Effector memory CD8-positive, alpha-beta T cell (primary cell): ENCODE results near the gene AQP3.

Source experiments
- ATAC-seq: fragments of 150-1000 bp; cut with Tn5 transposase; replicated peaks from 2 replicates; pipeline ENCODE4 v1.10.0; 2021; ENCODE audit warnings: mild to moderate bottlenecking, moderate library complexity
- DNase-seq, 3 experiments: peaks; one replicate each; pipeline ENCODE4 v3.0.0; 2021
- H3K27ac Mint-ChIP-seq, 2 donors: one replicate each; pipeline ENCODE4 v1.8.0; 2022; ENCODE audit warnings: mild to moderate bottlenecking in 2 of 2, mixed read lengths in 2 of 2, moderate library complexity in 2 of 2
- H3K27me3 Mint-ChIP-seq, 2 donors: one replicate each; pipeline ENCODE4 v1.8.0; 2022; ENCODE audit warnings: mixed read lengths in 2 of 2
- H3K36me3 Mint-ChIP-seq: one replicate; pipeline ENCODE4 v1.8.0; 2022; ENCODE audit warnings: mild to moderate bottlenecking, moderate library complexity, mixed read lengths; ENCODE audit not compliant: insufficient read depth
- H3K4me1 Mint-ChIP-seq, 2 donors: one replicate each; pipeline ENCODE4 v1.8.0; 2022; ENCODE audit warnings: low read depth in 2 of 2, mixed read lengths in 2 of 2
- H3K4me3 Mint-ChIP-seq, 2 donors: one replicate each; pipeline ENCODE4 v1.8.0; 2022; ENCODE audit warnings: mild to moderate bottlenecking in 2 of 2, mixed read lengths in 2 of 2, moderate library complexity in 2 of 2
- H3K9me3 Mint-ChIP-seq, 2 donors: one replicate each; pipeline ENCODE4 v1.8.0; 2022; ENCODE audit warnings: mixed read lengths in 2 of 2

The AQP3 gene

GRCh38 chr9:33469891-33470290, 22.5 kb upstream of the AQP3 start:
- Mint-ChIP-seq H3K36me3 (peaks cover 48% of the 10 kb centered on the region), H3K4me3 (no peak overlapping the region), H3K9me3 (no peaks in the 10 kb centered on the region), H3K27ac (no peak overlapping the region), H3K27me3 (no peaks in the 10 kb centered on the region), H3K4me1 (peaks cover 15 to 17% of the 10 kb centered on the region in 2 donors)
- ATAC-seq, result no peak
- DNase-seq, result no peak

- DNase-seq, result no peak
Measured at GRCh38 chr9:33468797-33469621, 21.6 kb upstream of the AQP3 start.

GRCh38 chr9:33468215-33468730, 20.9 kb upstream of the AQP3 start:
- ATAC-seq (no peak), DNase-seq (no peak)
- no peaks in the 10 kb centered on the region for H3K9me3 Mint-ChIP-seq
- H3K4me1 Mint-ChIP-seq, result peaks cover 8 to 12% of the 10 kb centered on the region in 2 donors
- H3K27ac Mint-ChIP-seq, result no peak overlapping the region
- H3K36me3 Mint-ChIP-seq, result peaks cover 50% of the 10 kb centered on the region
- no peak overlapping the region for H3K4me3 Mint-ChIP-seq
- no peaks in the 10 kb centered on the region for H3K27me3 Mint-ChIP-seq

More at GRCh38 chr9:33468797-33469621, 21.6 kb upstream of the AQP3 start:
- H3K36me3 Mint-ChIP-seq, result peaks cover 56% of the 10 kb centered on the region
- H3K4me3 Mint-ChIP-seq, result no peak overlapping the region
- no peaks in the 10 kb centered on the region for H3K9me3 Mint-ChIP-seq
- no peak for ATAC-seq
- H3K27me3 Mint-ChIP-seq, result no peaks in the 10 kb centered on the region
- peaks cover 14 to 17% of the 10 kb centered on the region in 2 donors for H3K4me1 Mint-ChIP-seq
- peak overlapping the region in 1 of 2 donors; percentile 65 for H3K27ac Mint-ChIP-seq

GRCh38 chr9:33467526-33467925, 20.1 kb upstream of the AQP3 start:
- Mint-ChIP-seq H3K4me1 (peaks cover 6 to 9% of the 10 kb centered on the region in 2 donors), H3K9me3 (no peaks in the 10 kb centered on the region), H3K27me3 (no peaks in the 10 kb centered on the region), H3K4me3 (no peak overlapping the region), H3K27ac (no peak overlapping the region), H3K36me3 (peaks cover 52% of the 10 kb centered on the region)
- no peak for ATAC-seq
- no peak for DNase-seq

GRCh38 chr9:33466565-33467495, 19.4 kb upstream of the AQP3 start:
- peaks cover 57% of the 10 kb centered on the region for H3K36me3 Mint-ChIP-seq

GRCh38 chr9:33465596-33466564, 18.5 kb upstream of the AQP3 start:
- H3K4me3 Mint-ChIP-seq, result no peak overlapping the region
- H3K4me1 Mint-ChIP-seq, result peaks cover 0 to 4% of the 10 kb centered on the region in 2 donors
- ATAC-seq, result no peak
- DNase-seq, result no peak
- no peaks in the 10 kb centered on the region for H3K27me3 Mint-ChIP-seq
- peak overlapping the region in 1 of 2 donors; percentile 51 for H3K27ac Mint-ChIP-seq
- no peaks in the 10 kb centered on the region for H3K9me3 Mint-ChIP-seq
- H3K36me3 Mint-ChIP-seq, result peaks cover 62% of the 10 kb centered on the region

More at GRCh38 chr9:33466565-33467495, 19.4 kb upstream of the AQP3 start:
- DNase-seq, result peak; percentile 73 to 75 (median 74)
- Mint-ChIP-seq H3K9me3 (no peaks in the 10 kb centered on the region), H3K27ac (peak overlapping the region in 1 of 2 donors; percentile 51), H3K4me3 (no peak overlapping the region), H3K27me3 (no peaks in the 10 kb centered on the region), H3K4me1 (peaks cover 0 to 4% of the 10 kb centered on the region in 2 donors)
- ATAC-seq, result peak; percentile 78

- H3K4me1 Mint-ChIP-seq, result peaks cover 0 to 2% of the 10 kb centered on the region in 2 donors
- H3K4me3 Mint-ChIP-seq, result no peak overlapping the region
- H3K36me3 Mint-ChIP-seq, result peaks cover 54% of the 10 kb centered on the region
- H3K27ac Mint-ChIP-seq, result no peak overlapping the region
- no peak for DNase-seq
- ATAC-seq, result no peak
- H3K27me3 Mint-ChIP-seq, result no peaks in the 10 kb centered on the region
- H3K9me3 Mint-ChIP-seq, result no peaks in the 10 kb centered on the region
Measured at GRCh38 chr9:33465096-33465495, 17.7 kb upstream of the AQP3 start.

- H3K36me3 Mint-ChIP-seq, result peaks cover 46% of the 10 kb centered on the region
- H3K9me3 Mint-ChIP-seq, result no peaks in the 10 kb centered on the region
- no peaks in the 10 kb centered on the region for H3K27me3 Mint-ChIP-seq
- peak overlapping the region in 1 of 2 donors; percentile 60 for H3K27ac Mint-ChIP-seq
- no peak for ATAC-seq
- peaks cover 0 to 8% of the 10 kb centered on the region in 2 donors for H3K4me1 Mint-ChIP-seq
- no peak overlapping the region for H3K4me3 Mint-ChIP-seq
- no peak for DNase-seq
Measured at GRCh38 chr9:33464045-33464636, 16.7 kb upstream of the AQP3 start.

- Mint-ChIP-seq H3K4me3 (no peak overlapping the region), H3K4me1 (peaks cover 8 to 17% of the 10 kb centered on the region in 2 donors), H3K27me3 (no peaks in the 10 kb centered on the region), H3K27ac (peak overlapping the region in 1 of 2 donors; percentile 60), H3K9me3 (no peaks in the 10 kb centered on the region), H3K36me3 (peaks cover 39% of the 10 kb centered on the region)
- ATAC-seq (no peak), DNase-seq (no peak)
Measured at GRCh38 chr9:33463151-33463550, 15.8 kb upstream of the AQP3 start.

- H3K4me3 Mint-ChIP-seq, result no peak overlapping the region
- H3K9me3 Mint-ChIP-seq, result no peaks in the 10 kb centered on the region
- peaks cover 8 to 20% of the 10 kb centered on the region in 2 donors for H3K4me1 Mint-ChIP-seq
- H3K27me3 Mint-ChIP-seq, result no peaks in the 10 kb centered on the region
- H3K27ac Mint-ChIP-seq, result peak overlapping the region; percentile 4 to 60
- ATAC-seq (no peak), DNase-seq (no peak)
- peaks cover 33% of the 10 kb centered on the region for H3K36me3 Mint-ChIP-seq
Measured at GRCh38 chr9:33461492-33461891, 14.1 kb upstream of the AQP3 start.

- Mint-ChIP-seq H3K27me3 (no peaks in the 10 kb centered on the region), H3K4me1 (peaks cover 8 to 25% of the 10 kb centered on the region in 2 donors), H3K9me3 (no peaks in the 10 kb centered on the region), H3K27ac (peak overlapping the region in 1 of 2 donors; percentile 4), H3K36me3 (peaks cover 28% of the 10 kb centered on the region), H3K4me3 (no peak overlapping the region)
- ATAC-seq, result no peak
- no peak for DNase-seq
Measured at GRCh38 chr9:33460854-33461253, 13.5 kb upstream of the AQP3 start.

- H3K9me3 Mint-ChIP-seq, result no peaks in the 10 kb centered on the region
- peaks cover 8 to 34% of the 10 kb centered on the region in 2 donors for H3K4me1 Mint-ChIP-seq
- H3K36me3 Mint-ChIP-seq, result peaks cover 20% of the 10 kb centered on the region
- peak overlapping the region; percentile 56 to 86 for H3K27ac Mint-ChIP-seq
- ATAC-seq, result peak; percentile 54
- peak overlapping the region in 1 of 2 donors; percentile 61 for H3K4me3 Mint-ChIP-seq
- DNase-seq, result no peak
- no peaks in the 10 kb centered on the region for H3K27me3 Mint-ChIP-seq
Measured at GRCh38 chr9:33459115-33459514, 11.7 kb upstream of the AQP3 start.
